WI38 (cell line): ENCODE data around the gene PCDH12.
A peak's percentile ranks its signal among the peaks of the same experiment; 100 is the strongest.

Experiments used
- H3K4me3 ChIP-seq: 2 replicates; pipeline ENCODE4 v1.5.1; 2011; ENCODE audit warnings: low read depth, mild to moderate bottlenecking, control low read depth, low read length
- CTCF ChIP-seq: IDR thresholded peaks from 2 replicates; pipeline ENCODE4 v1.5.1; 2012; ENCODE audit warnings: low read depth, mild to moderate bottlenecking, control low read depth, low read length

Gene PCDH12

GRCh38 chr5:141965071-141965470 lies 7.1 kb upstream of the PCDH12 start:
- no peak overlapping the region for H3K4me3 ChIP-seq
- no peak for TF ChIP-seq CTCF

- no peak for TF ChIP-seq CTCF
- H3K4me3 ChIP-seq, result no peak overlapping the region
These were observed 5.7 kb upstream of the PCDH12 start for GRCh38 chr5:141963701-141964100.

GRCh38 chr5:141961466-141961865 lies 3.5 kb upstream of the PCDH12 start:
- no peak for TF ChIP-seq CTCF
- no peak overlapping the region for H3K4me3 ChIP-seq

- TF ChIP-seq CTCF, result peak; percentile 78
- no peak overlapping the region for H3K4me3 ChIP-seq
These were observed 2.7 kb upstream of the PCDH12 start for GRCh38 chr5:141960449-141961323.

- H3K4me3 ChIP-seq, result no peak overlapping the region
- 0 out of 2 replicates have a peak, but pooled peaks have one; percentile 30 for TF ChIP-seq CTCF
These were observed 2.0 kb upstream of the PCDH12 start for GRCh38 chr5:141960018-141960417.

GRCh38 chr5:141958546-141959172 lies 657 bp upstream of the PCDH12 start:
- TF ChIP-seq CTCF, result no peak
- no peak overlapping the region for H3K4me3 ChIP-seq

GRCh38 chr5:141957367-141957996 lies 520 bp downstream of the PCDH12 start:
- no peak overlapping the region for H3K4me3 ChIP-seq
- no peak for TF ChIP-seq CTCF
